Skeletal muscle cell (primary cell): ENCODE data around the gene ALDH5A1.
"Not testable (repeated sequence)": the region's sequence is repeated elsewhere in the genome, so short reads cannot be mapped to it uniquely, and the experiment has no call there.

Experiments
- DNase-seq: peaks from one replicate; pipeline ENCODE4 v3.0.0-alpha.2; 2010; ENCODE audit warnings: low read depth
- H3K4me3 ChIP-seq: 2 replicates; pipeline ENCODE4 v1.5.1; 2011; ENCODE audit warnings: low read depth, mild to moderate bottlenecking, control low read depth, low read length, moderate library complexity

The ALDH5A1 gene

GRCh38 chr6:24481449-24481848 lies 13.3 kb upstream of the ALDH5A1 start:
- no peak overlapping the region for H3K4me3 ChIP-seq
- no peak for DNase-seq

- no peak overlapping the region for H3K4me3 ChIP-seq
- peak; percentile 18 for DNase-seq
Observed at GRCh38 chr6:24484657-24485323, 10.0 kb upstream of the ALDH5A1 start.

- no peak overlapping the region for H3K4me3 ChIP-seq
- DNase-seq = no peak
Observed at GRCh38 chr6:24486065-24486464, 8.7 kb upstream of the ALDH5A1 start.

GRCh38 chr6:24489470-24489869 lies 5.3 kb upstream of the ALDH5A1 start, which contains the start of gene GPLD1:
Gene GPLD1 (minus strand): TSS chr6:24489578. CDS start chr6:24489511, 67 bp downstream.
- no peak for DNase-seq
- no peak within 1 kb of the TSS for H3K4me3 ChIP-seq

GRCh38 chr6:24489881-24490280 lies 4.9 kb upstream of the ALDH5A1 start:
- no peak overlapping the region for H3K4me3 ChIP-seq
- peak; percentile 21 for DNase-seq

GRCh38 chr6:24490948-24491347 lies 3.8 kb upstream of the ALDH5A1 start:
- no peak for DNase-seq
- no peak overlapping the region for H3K4me3 ChIP-seq

- H3K4me3 ChIP-seq = no peak overlapping the region
- DNase-seq = no peak
Observed at GRCh38 chr6:24492475-24492874, 2.3 kb upstream of the ALDH5A1 start.

GRCh38 chr6:24493945-24494820 lies 586 bp upstream of the ALDH5A1 start:
- no peak for DNase-seq
- H3K4me3 ChIP-seq = peak overlapping the region; percentile 58

GRCh38 chr6:24497254-24497970 lies 2.6 kb downstream of the ALDH5A1 start:
- no peak for DNase-seq
- no peak overlapping the region for H3K4me3 ChIP-seq

GRCh38 chr6:24500683-24501082 lies 5.9 kb downstream of the ALDH5A1 start:
- no peak overlapping the region for H3K4me3 ChIP-seq

GRCh38 chr6:24501374-24501773 lies 6.6 kb downstream of the ALDH5A1 start:
- H3K4me3 ChIP-seq = no peak overlapping the region
- no peak for DNase-seq

More at GRCh38 chr6:24500683-24501082, 5.9 kb downstream of the ALDH5A1 start:
- no peak for DNase-seq

- H3K4me3 ChIP-seq = no peak overlapping the region
- no peak for DNase-seq
Observed at GRCh38 chr6:24501914-24502313, 7.1 kb downstream of the ALDH5A1 start.

- H3K4me3 ChIP-seq = no peak overlapping the region
- DNase-seq = no peak
Observed at GRCh38 chr6:24504287-24504648, 9.5 kb downstream of the ALDH5A1 start.

GRCh38 chr6:24504649-24505586 lies 10.1 kb downstream of the ALDH5A1 start:
- DNase-seq = no peak
- no peak overlapping the region for H3K4me3 ChIP-seq

GRCh38 chr6:24506814-24507520 lies 12.2 kb downstream of the ALDH5A1 start:
- DNase-seq = no peak

GRCh38 chr6:24511976-24512375 lies 17.2 kb downstream of the ALDH5A1 start:
- DNase-seq, H3K4me3 ChIP-seq: not testable (repeated sequence)

More at GRCh38 chr6:24506814-24507520, 12.2 kb downstream of the ALDH5A1 start:
- H3K4me3 ChIP-seq = no peak overlapping the region

- H3K4me3 ChIP-seq = no peak overlapping the region
- DNase-seq = no peak
Observed at GRCh38 chr6:24513602-24514001, 18.8 kb downstream of the ALDH5A1 start.
